Measurements from ENCODE around the gene ALKBH5. TPM values are rescaled to one million over a fixed set of nuclear protein-coding genes. Genes with fewer than 3 reads are reported as not detected.

The ALKBH5 gene
- total and polyA plus RNA-seq, 7 experiments from 2014 or later: 97.4 to 154 (median 116) TPM

DNA sequence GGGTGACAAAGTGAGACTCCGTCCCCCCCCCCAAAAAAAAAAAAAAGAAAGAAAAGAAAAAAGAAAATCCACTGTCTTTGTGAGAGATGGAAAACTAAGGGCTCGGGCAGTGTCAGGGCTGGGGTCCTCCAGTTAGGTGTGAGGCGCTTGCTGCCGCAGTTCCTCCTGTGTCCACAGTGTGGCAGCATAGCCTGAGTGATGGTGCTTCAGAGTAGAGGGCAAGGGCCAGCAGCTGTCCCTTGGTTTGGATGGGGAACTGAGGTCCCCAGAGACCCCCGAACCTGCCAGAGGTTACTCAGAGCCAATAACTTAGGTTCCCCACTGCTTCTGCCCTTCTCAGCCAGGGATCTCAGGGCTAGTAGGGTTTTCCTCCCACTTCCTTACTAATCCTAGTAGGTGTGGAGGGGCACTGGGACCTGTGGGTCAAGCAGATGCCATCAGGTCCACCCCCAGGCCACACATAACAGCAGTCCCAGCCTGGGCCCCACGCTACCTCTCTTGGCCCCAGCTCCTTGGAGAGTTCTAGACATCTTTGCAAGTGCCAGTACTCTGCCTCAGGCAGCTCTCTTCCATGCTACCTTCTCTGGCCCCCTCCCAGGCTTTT lies 33.9 kb downstream of the ALKBH5 start:
- no peaks in the 10 kb centered on the region for H3K36me3 ChIP-seq (ENCODE audit: control insufficient read depth in 2 of 3, insufficient read depth in 3 of 3, low read length in 3 of 3)
- no peak overlapping the region for H3K4me3 ChIP-seq (ENCODE audit: low read length)
- Mint-ChIP-seq H3K36me3 (peaks cover 0 to under 1% (median 0%) of the 10 kb centered on the region in 5 donors), H3K9me3 (no peaks in the 10 kb centered on the region), H3K4me1 (peaks cover 0 to 7% (median 0%) of the 10 kb centered on the region in 7 donors), H3K27ac (peak overlapping the region in 4 of 9 donors; percentile 22 to 41 (median 32)), H3K4me3 (no peak overlapping the region), H3K27me3 (peaks cover 0 to 2% (median 0%) of the 10 kb centered on the region in 5 donors)
- CTCF ChIA-PET: interaction anchor here (0.5 to 1.8 kb wide), 6 partner anchors 32 to 801 kb away, joined by 3 to 6 read pairs (median 4); no protein-coding TSS in a partner anchor
- no peaks in the 10 kb centered on the region for H3K9me3 ChIP-seq (ENCODE audit: control insufficient read depth in 2 of 3, low read length in 3 of 3)
- H3K27me3 ChIP-seq (ENCODE audit: control insufficient read depth in 2 of 2, insufficient read depth in 2 of 2, low read length in 2 of 2): no peaks in the 10 kb centered on the region
- no peak overlapping the region for H3K27ac ChIP-seq (ENCODE audit: low read depth, low read length)
- intact Hi-C loops (cut with micrococcal nuclease): no loop called here
- DNase-seq (peak; percentile 27 to 74 (median 54)), ATAC-seq (peak; percentile 94)
- no peaks in the 10 kb centered on the region for H3K4me1 ChIP-seq (ENCODE audit: control insufficient read depth in 2 of 2, insufficient read depth in 2 of 2, low read length in 2 of 2)
- POLR2A ChIA-PET: no interaction called here

DNA sequence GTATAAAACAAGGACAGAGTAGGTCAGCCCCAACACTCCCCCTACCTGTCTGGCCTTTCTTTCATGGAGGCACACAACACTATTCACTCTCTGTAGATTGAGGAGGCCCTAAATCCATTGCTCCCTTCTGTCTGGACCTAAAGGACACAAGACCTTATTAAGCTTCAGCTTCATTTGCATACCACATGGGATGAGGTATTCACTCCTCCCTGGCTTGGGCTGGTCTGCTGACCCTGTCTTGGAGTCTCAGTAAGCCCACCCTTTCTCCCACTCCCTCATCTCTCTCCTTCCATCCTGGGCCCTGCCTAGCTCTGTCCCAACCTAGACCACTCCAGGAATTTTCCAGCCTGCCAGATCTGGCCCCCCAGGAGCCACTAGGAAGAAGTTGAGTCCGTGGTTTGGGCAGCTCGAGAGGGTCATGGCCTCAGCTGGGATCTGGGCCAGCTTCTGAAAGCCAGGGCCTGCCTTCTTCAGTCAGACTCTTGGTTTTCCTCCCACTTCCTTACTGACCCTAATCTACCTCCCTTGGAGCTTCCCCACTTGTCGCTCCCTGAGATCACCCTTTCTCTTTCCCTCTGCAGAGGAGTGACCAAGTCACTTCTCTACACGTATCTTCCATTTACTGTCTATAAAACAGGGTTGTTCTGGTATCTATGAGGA lies 35.3 kb downstream of the ALKBH5 start:
- H3K9me3 Mint-ChIP-seq: no peaks in the 10 kb centered on the region
- H3K36me3 ChIP-seq (ENCODE audit: control insufficient read depth in 2 of 3, insufficient read depth in 3 of 3, low read length in 3 of 3): no peaks in the 10 kb centered on the region
- no peaks in the 10 kb centered on the region for H3K9me3 ChIP-seq (ENCODE audit: control insufficient read depth in 2 of 3, low read length in 3 of 3)
- no peak overlapping the region for H3K4me3 Mint-ChIP-seq
- H3K4me1 ChIP-seq (ENCODE audit: control insufficient read depth in 2 of 2, insufficient read depth in 2 of 2, low read length in 2 of 2): no peaks in the 10 kb centered on the region
- ChIA-PET CTCF (interaction anchor here (0.9 to 1.8 kb wide), 4 partner anchors 27 to 52 kb away, joined by 3 to 6 read pairs (median 3); no protein-coding TSS in a partner anchor), POLR2A (no interaction called here)
- H3K4me1 Mint-ChIP-seq: peaks cover 0 to 7% (median 0%) of the 10 kb centered on the region in 7 donors
- no peak overlapping the region for H3K27ac ChIP-seq (ENCODE audit: low read depth, low read length)
- intact Hi-C loops (cut with micrococcal nuclease): no loop called here
- H3K36me3 Mint-ChIP-seq: no peaks in the 10 kb centered on the region
- ATAC-seq: no peak
- no peak for DNase-seq
- no peak overlapping the region for H3K4me3 ChIP-seq (ENCODE audit: low read length)
- H3K27me3 ChIP-seq (ENCODE audit: control insufficient read depth in 2 of 2, insufficient read depth in 2 of 2, low read length in 2 of 2): no peaks in the 10 kb centered on the region
- peaks cover 0 to 2% (median 0%) of the 10 kb centered on the region in 5 donors for H3K27me3 Mint-ChIP-seq
- peak overlapping the region in 2 of 9 donors; percentile 2 to 13 for H3K27ac Mint-ChIP-seq

- Mint-ChIP-seq H3K27me3 (peaks cover 0 to 2% (median 0%) of the 10 kb centered on the region in 5 donors), H3K4me3 (no peak overlapping the region), H3K27ac (no peak overlapping the region), H3K4me1 (peaks cover 24 to 30% (median 27%) of the 10 kb centered on the region in 7 donors), H3K9me3 (peaks cover 0 to 4% (median 0%) of the 10 kb centered on the region in 11 donors), H3K36me3 (no peaks in the 10 kb centered on the region)
- Histone ChIP-seq H3K4me3 (ENCODE audit: low read length) (no peak overlapping the region), H3K9me3 (ENCODE audit: control insufficient read depth in 2 of 3, low read length in 3 of 3) (no peaks in the 10 kb centered on the region), H3K27me3 (ENCODE audit: control insufficient read depth in 2 of 2, insufficient read depth in 2 of 2, low read length in 2 of 2) (no peaks in the 10 kb centered on the region), H3K36me3 (ENCODE audit: control insufficient read depth in 2 of 3, insufficient read depth in 3 of 3, low read length in 3 of 3) (no peaks in the 10 kb centered on the region), H3K27ac (ENCODE audit: low read depth, low read length) (no peak overlapping the region), H3K4me1 (ENCODE audit: control insufficient read depth in 2 of 2, insufficient read depth in 2 of 2, low read length in 2 of 2) (peaks cover 7 to 13% of the 10 kb centered on the region in 2 donors)
- DNase-seq: no peak
- POLR2A ChIA-PET: interaction anchor here (0.7 to 2.0 kb wide), 5 partner anchors 10 to 516 kb away, joined by 3 to 8 read pairs (median 3); partner anchors contain the start of gene ALKBH5
- CTCF ChIA-PET: interaction anchor here (1.0 kb wide), 2 partner anchors 27 to 450 kb away, joined by 3 read pairs; no protein-coding TSS in a partner anchor
- ATAC-seq: no peak
- intact Hi-C loops (cut with micrococcal nuclease): loop anchor here in 1 of 2 donors (2.0 kb wide), 2 partner anchors 543 to 747 kb away; partner anchors contain the start of genes MED9 and RAI1
Observed at GRCh38 chr17:18224053-18224386, 40.4 kb downstream of the ALKBH5 start.

DNA sequence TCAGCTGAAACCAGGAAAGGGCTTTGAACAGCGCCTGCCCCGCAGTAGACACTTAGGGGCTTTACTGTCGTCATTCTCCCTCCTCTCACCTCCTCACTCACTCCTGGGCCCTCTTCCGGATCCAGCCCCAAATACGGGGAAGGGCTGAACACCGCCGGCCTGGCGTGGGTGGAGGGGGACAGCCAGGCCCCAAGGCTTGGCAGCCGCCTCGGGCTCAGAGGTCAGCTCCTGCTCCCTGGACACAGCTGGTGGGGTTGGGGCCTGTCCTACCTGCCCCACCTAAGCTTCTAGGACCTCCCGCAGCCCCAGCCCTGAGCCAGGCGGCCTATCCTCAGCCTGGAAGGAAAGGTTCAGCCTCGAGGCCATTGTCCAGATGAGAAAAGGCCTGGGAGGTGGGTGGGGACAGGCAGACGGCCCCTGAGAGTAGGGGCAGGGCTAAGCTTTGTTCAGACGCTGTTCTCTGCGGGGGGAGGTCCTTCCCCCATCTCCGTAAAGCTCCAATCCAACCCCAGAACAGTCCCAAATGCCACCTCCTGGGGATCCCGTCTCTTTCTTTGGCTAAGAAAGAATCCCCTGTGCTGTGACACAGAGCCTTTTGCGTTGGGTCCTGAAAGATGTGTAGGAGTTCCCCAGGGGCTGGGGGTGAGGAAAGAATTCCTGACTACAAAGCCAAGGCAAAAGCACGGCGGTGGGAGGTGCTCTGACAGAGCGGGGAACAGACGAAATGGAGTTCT lies 40.9 kb downstream of the ALKBH5 start:
- ATAC-seq: no peak
- Mint-ChIP-seq H3K4me3 (peak overlapping the region; percentile 54 to 88 (median 64)), H3K4me1 (peaks cover 24 to 30% (median 27%) of the 10 kb centered on the region in 7 donors), H3K27me3 (no peaks in the 10 kb centered on the region), H3K36me3 (no peaks in the 10 kb centered on the region), H3K9me3 (peaks cover 0 to 4% (median 0%) of the 10 kb centered on the region in 11 donors), H3K27ac (peak overlapping the region in 4 of 9 donors; percentile 64 to 80 (median 77))
- H3K27me3 ChIP-seq (ENCODE audit: control insufficient read depth in 2 of 2, insufficient read depth in 2 of 2, low read length in 2 of 2): no peaks in the 10 kb centered on the region
- H3K36me3 ChIP-seq (ENCODE audit: control insufficient read depth in 2 of 3, insufficient read depth in 3 of 3, low read length in 3 of 3): no peaks in the 10 kb centered on the region
- intact Hi-C loops (cut with micrococcal nuclease): loop anchor here (1.0 to 2.0 kb wide), 6 partner anchors 36 to 748 kb away; partner anchors contain the start of genes ALKBH5 (in 2 of the 2), MIEF2 (in 2 of the 2), SMCR8 (in 2 of the 2) and MED9 (in 1 of the 2)
- H3K27ac ChIP-seq (ENCODE audit: low read depth, low read length): peak overlapping the region; percentile 34
- peaks cover 7 to 13% of the 10 kb centered on the region in 2 donors for H3K4me1 ChIP-seq (ENCODE audit: control insufficient read depth in 2 of 2, insufficient read depth in 2 of 2, low read length in 2 of 2)
- DNase-seq: no peak
- H3K4me3 ChIP-seq (ENCODE audit: low read length): peak overlapping the region; percentile 46
- ChIA-PET CTCF (interaction anchor here (1.0 kb wide), 2 partner anchors 27 to 450 kb away, joined by 3 read pairs; no protein-coding TSS in a partner anchor), POLR2A (interaction anchor here (0.7 to 2.0 kb wide), 6 partner anchors 10 to 515 kb away, joined by 3 to 8 read pairs (median 3); partner anchors contain the start of gene ALKBH5)
- no peaks in the 10 kb centered on the region for H3K9me3 ChIP-seq (ENCODE audit: control insufficient read depth in 2 of 3, low read length in 3 of 3)

GRCh38 chr17:18225121-18225641 lies 41.6 kb downstream of the ALKBH5 start, which contains the start of gene LLGL1:
TSS of gene LLGL1 (plus strand) at chr17:18225635. CDS start at chr17:18225683, 48 bp downstream.
- H3K27me3 Mint-ChIP-seq: no peaks in the 10 kb centered on the region
- no peaks in the 10 kb centered on the region for H3K36me3 Mint-ChIP-seq
- Histone ChIP-seq H3K27me3 (ENCODE audit: control insufficient read depth in 2 of 2, insufficient read depth in 2 of 2, low read length in 2 of 2) (no peaks in the 10 kb centered on the region), H3K27ac (ENCODE audit: low read depth, low read length) (peak within 1 kb of the TSS; percentile 73), H3K36me3 (ENCODE audit: control insufficient read depth in 2 of 3, insufficient read depth in 3 of 3, low read length in 3 of 3) (no peaks in the 10 kb centered on the region), H3K4me3 (ENCODE audit: low read length) (peak within 1 kb of the TSS; percentile 83), H3K4me1 (ENCODE audit: control insufficient read depth in 2 of 2, insufficient read depth in 2 of 2, low read length in 2 of 2) (peaks cover 7 to 13% of the 10 kb centered on the region in 2 donors), H3K9me3 (ENCODE audit: control insufficient read depth in 2 of 3, low read length in 3 of 3) (no peaks in the 10 kb centered on the region)
- ATAC-seq (peak; percentile 99), DNase-seq (peak; percentile 92 to 98 (median 94))
- peak within 1 kb of the TSS; percentile 71 to 95 (median 90) for H3K27ac Mint-ChIP-seq
- H3K4me1 Mint-ChIP-seq: peaks cover 24 to 30% (median 27%) of the 10 kb centered on the region in 7 donors
- ChIA-PET POLR2A (interaction anchor here (0.7 to 2.0 kb wide), 3 partner anchors 11 to 42 kb away, joined by 3 to 8 read pairs (median 3); partner anchors contain the start of gene ALKBH5), CTCF (no interaction called here)
- intact Hi-C loops (cut with micrococcal nuclease): loop anchor here (1.0 to 2.0 kb wide), 6 partner anchors 35 to 748 kb away; partner anchors contain the start of genes ALKBH5 (in 2 of the 2), MIEF2 (in 2 of the 2), SMCR8 (in 2 of the 2) and MED9 (in 1 of the 2)
- peaks cover 0 to 4% (median 0%) of the 10 kb centered on the region in 11 donors for H3K9me3 Mint-ChIP-seq
- peak within 1 kb of the TSS; percentile 88 to 100 (median 94) for H3K4me3 Mint-ChIP-seq

Data from naive thymus-derived CD4-positive, alpha-beta T cell (primary cell).